Tibial artery (tissue), 4 donors: ENCODE results near the gene HGS.

ENCODE experiments used
- DNase-seq, 2 donors: peaks; one replicate each; pipeline ENCODE4 v3.0.0-alpha.2; 2019
- H3K27ac ChIP-seq, 2 donors: fragments of 200-600 bp; sonication (generic) in 1 of 2; 1 replicate in 1 of 2; 2 replicates in 1 of 2; pipeline ENCODE4 v1.5.1; 2018 to 2019; ENCODE audit warnings: mild to moderate bottlenecking in 1 of 2
- H3K27me3 ChIP-seq, 2 donors: fragments of 200-600 bp; sonication (generic) in 1 of 2; one replicate each; pipeline versions ENCODE4 v1.5.1 to v1.6.0; 2016 to 2019
- H3K36me3 ChIP-seq, 3 donors: fragments of 200-600 bp; sonication (generic) in 2 of 3; one replicate each; pipeline ENCODE4 v1.5.1; 2016 to 2019; ENCODE audit warnings: mild to moderate bottlenecking in 2 of 3
- H3K4me1 ChIP-seq, 4 donors: fragments of 200-600 bp; sonication (generic) in 2 of 4; 1 replicate in 3 of 4; 2 replicates in 1 of 4; pipeline ENCODE4 v1.5.1; 2016 to 2019
- H3K4me3 ChIP-seq, 2 donors: fragments of 200-600 bp; sonication (generic) in 1 of 2; 1 replicate in 1 of 2; 2 replicates in 1 of 2; pipeline ENCODE4 v1.5.1; 2018 to 2019; ENCODE audit warnings: mild to moderate bottlenecking in 2 of 2
- H3K9me3 ChIP-seq, 3 donors: fragments of 200-600 bp; sonication (generic) in 1 of 3; one replicate each; pipeline ENCODE4 v1.5.1; 2016 to 2019
- intact Hi-C: fragments of 100-400 bp; cut with DNase I; formaldehyde crosslinking; loops from one replicate; pipeline ENCODE4 v1.15.0; 2023; ENCODE audit warnings: low total_unique reads
- TF ChIP-seq, protein P1 (sequence below), 2 experiments: fragments of 200-600 bp in 1 of 2; fragments of 450-650 bp in 1 of 2; IDR thresholded peaks; one replicate each; pipeline ENCODE4 v1.5.1; 2017 to 2019; ENCODE audit warnings: antibody characterized with exemption in 2 of 2, mild to moderate bottlenecking in 1 of 2, moderate library complexity in 1 of 2

Gene HGS

DNA sequence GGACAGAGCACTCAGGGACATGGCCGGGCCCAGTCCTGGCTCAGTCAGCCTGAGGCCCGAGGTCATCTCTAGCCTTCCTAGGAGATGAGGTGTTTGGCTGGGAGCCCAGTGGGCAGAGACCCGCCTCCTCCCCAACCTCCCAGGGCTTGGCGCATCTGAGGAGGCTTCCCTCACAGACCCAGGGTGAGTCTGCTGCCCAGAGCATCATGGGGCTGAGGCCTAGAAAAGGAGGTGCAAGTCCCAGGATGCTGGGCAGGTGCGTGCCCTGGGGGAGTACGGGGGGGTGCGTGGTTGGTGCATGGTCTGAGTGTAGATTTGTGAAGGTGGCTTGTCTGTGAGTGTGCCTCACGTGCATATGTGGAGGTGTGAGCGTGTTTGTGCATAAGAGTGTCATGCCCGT lies 32.1 kb upstream of the HGS start:
- DNase-seq, result no peak
- intact Hi-C loops, result no loop called here
- Histone ChIP-seq H3K27ac (no peak overlapping the region), H3K27me3 (peaks cover 0 to 90% of the 10 kb centered on the region in 2 donors), H3K9me3 (no peaks in the 10 kb centered on the region), H3K4me1 (peaks cover 0 to 10% (median 0%) of the 10 kb centered on the region in 4 donors), H3K36me3 (no peaks in the 10 kb centered on the region), H3K4me3 (no peak overlapping the region)
- TF ChIP-seq, protein P1, sequence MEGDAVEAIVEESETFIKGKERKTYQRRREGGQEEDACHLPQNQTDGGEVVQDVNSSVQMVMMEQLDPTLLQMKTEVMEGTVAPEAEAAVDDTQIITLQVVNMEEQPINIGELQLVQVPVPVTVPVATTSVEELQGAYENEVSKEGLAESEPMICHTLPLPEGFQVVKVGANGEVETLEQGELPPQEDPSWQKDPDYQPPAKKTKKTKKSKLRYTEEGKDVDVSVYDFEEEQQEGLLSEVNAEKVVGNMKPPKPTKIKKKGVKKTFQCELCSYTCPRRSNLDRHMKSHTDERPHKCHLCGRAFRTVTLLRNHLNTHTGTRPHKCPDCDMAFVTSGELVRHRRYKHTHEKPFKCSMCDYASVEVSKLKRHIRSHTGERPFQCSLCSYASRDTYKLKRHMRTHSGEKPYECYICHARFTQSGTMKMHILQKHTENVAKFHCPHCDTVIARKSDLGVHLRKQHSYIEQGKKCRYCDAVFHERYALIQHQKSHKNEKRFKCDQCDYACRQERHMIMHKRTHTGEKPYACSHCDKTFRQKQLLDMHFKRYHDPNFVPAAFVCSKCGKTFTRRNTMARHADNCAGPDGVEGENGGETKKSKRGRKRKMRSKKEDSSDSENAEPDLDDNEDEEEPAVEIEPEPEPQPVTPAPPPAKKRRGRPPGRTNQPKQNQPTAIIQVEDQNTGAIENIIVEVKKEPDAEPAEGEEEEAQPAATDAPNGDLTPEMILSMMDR (IDR thresholded peaks at IDR 0.05), result no peak

GRCh38 chr17:81652906-81653771 lies 30.7 kb upstream of the HGS start:
- no peak overlapping the region for H3K27ac ChIP-seq
- H3K4me1 ChIP-seq, result peaks cover 0 to 5% (median 0%) of the 10 kb centered on the region in 4 donors
- TF ChIP-seq, protein P1 (IDR thresholded peaks at IDR 0.05), result no peak
- no peak for DNase-seq
- H3K36me3 ChIP-seq, result no peaks in the 10 kb centered on the region
- H3K27me3 ChIP-seq, result peaks cover 0 to 76% of the 10 kb centered on the region in 2 donors
- no peaks in the 10 kb centered on the region for H3K9me3 ChIP-seq
- H3K4me3 ChIP-seq, result no peak overlapping the region
- intact Hi-C loops, result no loop called here

- Histone ChIP-seq H3K27me3 (peaks cover 0 to 52% of the 10 kb centered on the region in 2 donors), H3K27ac (no peak overlapping the region), H3K36me3 (no peaks in the 10 kb centered on the region), H3K4me3 (no peak overlapping the region), H3K9me3 (no peaks in the 10 kb centered on the region), H3K4me1 (no peaks in the 10 kb centered on the region)
- intact Hi-C loops, result no loop called here
- DNase-seq, result no peak
- TF ChIP-seq, protein P1 (IDR thresholded peaks at IDR 0.05), result no peak
Measured at GRCh38 chr17:81655378-81656117, 28.3 kb upstream of the HGS start.

GRCh38 chr17:81656118-81656743 lies 27.6 kb upstream of the HGS start, which contains the start of gene PDE6G:
PDE6G (minus strand) TSS chr17:81656542; CDS start chr17:81653305, 3,237 bp downstream.
- H3K4me3 ChIP-seq, result no peak within 1 kb of the TSS
- H3K36me3 ChIP-seq, result no peaks in the 10 kb centered on the region
- peaks cover 0 to 45% of the 10 kb centered on the region in 2 donors for H3K27me3 ChIP-seq
- no peaks in the 10 kb centered on the region for H3K9me3 ChIP-seq
- TF ChIP-seq, protein P1 (IDR thresholded peaks at IDR 0.05), result no peak
- H3K27ac ChIP-seq, result no peak within 1 kb of the TSS
- intact Hi-C loops, result no loop called here
- H3K4me1 ChIP-seq, result no peaks in the 10 kb centered on the region
- no peak for DNase-seq

DNA sequence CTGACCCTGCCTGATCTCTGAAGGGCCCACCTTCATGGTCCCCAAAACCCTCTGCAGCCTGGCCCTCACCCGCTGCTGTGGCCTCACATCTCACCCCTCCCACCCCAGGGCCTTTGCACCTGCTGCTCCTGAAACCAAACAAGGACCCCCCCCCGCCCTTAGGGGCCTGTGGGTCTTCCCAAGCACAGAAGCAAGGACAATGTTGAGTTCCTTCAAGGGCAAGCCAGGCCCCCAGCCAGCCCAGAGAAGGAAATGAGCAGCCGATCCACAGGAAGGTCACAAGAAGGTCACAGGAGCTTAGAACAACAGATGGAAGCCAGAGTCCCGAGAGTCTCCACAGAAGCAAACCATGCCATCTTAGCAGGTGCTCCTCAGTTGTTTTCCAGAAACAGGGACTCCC lies 27.0 kb upstream of the HGS start:
- H3K36me3 ChIP-seq, result no peaks in the 10 kb centered on the region
- intact Hi-C loops, result no loop called here
- TF ChIP-seq, protein P1 (IDR thresholded peaks at IDR 0.05), result no peak
- peaks cover 0 to 39% of the 10 kb centered on the region in 2 donors for H3K27me3 ChIP-seq
- DNase-seq, result no peak
- H3K4me1 ChIP-seq, result no peaks in the 10 kb centered on the region
- H3K27ac ChIP-seq, result no peak overlapping the region
- no peak overlapping the region for H3K4me3 ChIP-seq
- no peaks in the 10 kb centered on the region for H3K9me3 ChIP-seq
